ENCODE data around the gene RBM27.
"Not testable (repeated sequence)": the region's sequence is repeated elsewhere in the genome, so short reads cannot be mapped to it uniquely, and the experiment has no call there.

RBM27 gene, protein sequence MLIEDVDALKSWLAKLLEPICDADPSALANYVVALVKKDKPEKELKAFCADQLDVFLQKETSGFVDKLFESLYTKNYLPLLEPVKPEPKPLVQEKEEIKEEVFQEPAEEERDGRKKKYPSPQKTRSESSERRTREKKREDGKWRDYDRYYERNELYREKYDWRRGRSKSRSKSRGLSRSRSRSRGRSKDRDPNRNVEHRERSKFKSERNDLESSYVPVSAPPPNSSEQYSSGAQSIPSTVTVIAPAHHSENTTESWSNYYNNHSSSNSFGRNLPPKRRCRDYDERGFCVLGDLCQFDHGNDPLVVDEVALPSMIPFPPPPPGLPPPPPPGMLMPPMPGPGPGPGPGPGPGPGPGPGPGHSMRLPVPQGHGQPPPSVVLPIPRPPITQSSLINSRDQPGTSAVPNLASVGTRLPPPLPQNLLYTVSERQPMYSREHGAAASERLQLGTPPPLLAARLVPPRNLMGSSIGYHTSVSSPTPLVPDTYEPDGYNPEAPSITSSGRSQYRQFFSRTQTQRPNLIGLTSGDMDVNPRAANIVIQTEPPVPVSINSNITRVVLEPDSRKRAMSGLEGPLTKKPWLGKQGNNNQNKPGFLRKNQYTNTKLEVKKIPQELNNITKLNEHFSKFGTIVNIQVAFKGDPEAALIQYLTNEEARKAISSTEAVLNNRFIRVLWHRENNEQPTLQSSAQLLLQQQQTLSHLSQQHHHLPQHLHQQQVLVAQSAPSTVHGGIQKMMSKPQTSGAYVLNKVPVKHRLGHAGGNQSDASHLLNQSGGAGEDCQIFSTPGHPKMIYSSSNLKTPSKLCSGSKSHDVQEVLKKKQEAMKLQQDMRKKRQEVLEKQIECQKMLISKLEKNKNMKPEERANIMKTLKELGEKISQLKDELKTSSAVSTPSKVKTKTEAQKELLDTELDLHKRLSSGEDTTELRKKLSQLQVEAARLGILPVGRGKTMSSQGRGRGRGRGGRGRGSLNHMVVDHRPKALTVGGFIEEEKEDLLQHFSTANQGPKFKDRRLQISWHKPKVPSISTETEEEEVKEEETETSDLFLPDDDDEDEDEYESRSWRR

DNA sequence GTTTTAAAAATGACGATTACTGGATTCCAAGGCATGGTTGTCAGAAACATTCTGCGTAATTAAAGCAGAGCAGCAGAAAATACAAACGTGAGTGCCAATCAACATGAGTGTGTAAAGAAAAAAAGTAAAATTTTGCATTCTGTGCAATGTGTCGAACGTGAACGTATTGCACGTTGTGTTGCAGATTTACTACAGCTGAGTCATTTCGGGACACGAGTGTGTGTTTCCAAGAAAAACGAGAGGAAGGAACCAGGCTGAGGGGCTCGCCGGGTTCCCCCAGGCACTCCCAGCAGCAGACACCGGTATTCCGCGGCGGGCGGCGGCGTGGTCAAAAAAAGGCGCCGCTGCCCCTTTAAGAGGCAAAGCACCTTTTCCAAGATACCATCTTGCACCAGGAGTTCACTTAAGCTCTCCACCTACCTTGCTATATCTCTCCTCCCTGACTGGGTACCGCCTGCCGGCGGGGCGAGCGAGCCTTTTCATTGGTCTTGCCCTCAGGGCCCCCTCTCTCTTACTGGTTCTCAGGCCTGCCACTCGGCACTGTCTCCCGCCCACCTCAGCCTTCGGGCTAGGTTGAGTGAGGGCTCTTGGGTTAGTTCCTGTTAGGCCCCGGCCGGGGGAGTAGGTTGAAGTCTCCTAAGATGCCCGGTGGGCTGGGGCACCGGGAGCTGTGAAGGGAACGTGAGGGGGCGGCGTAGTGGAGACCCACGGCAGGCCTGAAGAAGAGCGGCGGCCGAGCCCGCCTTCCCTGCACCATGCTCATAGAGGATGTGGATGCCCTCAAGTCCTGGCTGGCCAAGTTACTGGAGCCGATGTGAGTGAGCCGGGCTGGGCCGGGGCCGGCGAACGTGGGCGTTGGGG is at the start of gene RBM27:
TSS of gene RBM27 (plus strand) at position 595 of the 861 bp plus-strand sequence. CDS start at position 756, 161 bp downstream.
- peak; percentile 98 for DNase-seq (ENCODE audit: low spot score)

DNA sequence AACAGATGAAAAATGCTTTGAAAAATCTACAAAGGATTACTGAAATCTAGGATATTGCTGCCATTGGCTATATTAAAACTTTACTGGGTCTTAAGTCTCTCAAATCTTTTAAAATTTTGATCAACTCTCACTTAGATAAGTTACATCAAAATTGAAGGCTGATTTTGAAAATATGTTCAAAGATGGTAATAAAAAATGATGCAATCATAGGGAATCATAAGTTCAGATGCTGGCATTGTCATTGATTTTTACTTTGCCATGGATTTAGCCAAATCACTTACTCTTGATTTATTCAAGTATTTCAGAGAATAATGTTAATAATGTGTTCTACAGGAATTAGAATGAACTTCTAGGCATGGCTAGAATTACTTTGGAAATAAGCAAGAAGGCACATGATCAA is 45.1 kb upstream of the RBM27 start:
- DNase-seq (ENCODE audit: low spot score), result no peak

DNA sequence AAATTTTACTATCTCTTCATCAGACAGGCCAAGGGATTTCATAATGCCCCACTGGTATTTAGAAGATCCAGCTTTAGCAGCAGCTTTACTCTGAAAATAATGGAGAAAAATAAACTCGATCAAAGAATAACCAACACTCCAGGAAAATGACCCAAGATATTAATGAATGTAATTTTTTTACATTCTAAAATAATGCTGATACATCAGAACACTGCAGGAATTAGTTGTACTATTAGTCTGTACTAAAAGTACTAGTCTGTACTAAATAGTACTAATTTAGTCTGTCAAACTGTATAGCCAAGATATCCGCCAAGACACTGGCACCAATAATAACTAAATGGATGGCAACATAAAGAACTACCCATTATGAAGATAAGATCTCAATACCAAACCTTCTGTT is 39.0 kb upstream of the RBM27 start:
- DNase-seq (ENCODE audit: low spot score), result no peak

GRCh38 chr5:146165460-146165859 is 37.9 kb upstream of the RBM27 start:
- no peak for DNase-seq (ENCODE audit: low spot score)

GRCh38 chr5:146165903-146166302 is 37.5 kb upstream of the RBM27 start:
- DNase-seq (ENCODE audit: low spot score), result no peak

- DNase-seq (ENCODE audit: low spot score), result no peak
Observed at GRCh38 chr5:146169076-146169475, 34.3 kb upstream of the RBM27 start.

DNA sequence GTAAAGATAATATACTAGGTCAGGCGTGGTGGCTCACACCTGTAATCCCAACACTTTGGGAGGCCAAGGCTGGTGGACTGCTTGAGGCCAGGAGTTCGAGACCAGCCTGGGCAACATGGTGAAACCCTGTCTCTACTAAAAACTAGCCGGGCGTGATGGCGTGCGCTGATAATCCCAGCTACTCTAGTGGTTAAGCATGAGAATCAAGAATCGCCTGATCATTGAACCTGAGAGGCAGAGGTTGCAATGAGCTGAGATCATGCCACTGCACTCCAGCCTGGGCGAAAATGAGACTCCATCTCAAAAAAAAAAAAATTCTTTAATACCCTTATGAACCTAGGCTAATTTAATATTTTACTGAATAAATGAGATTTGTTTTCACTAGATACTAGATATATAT is 30.4 kb upstream of the RBM27 start:
- DNase-seq (ENCODE audit: low spot score), result not testable (repeated sequence)

DNA sequence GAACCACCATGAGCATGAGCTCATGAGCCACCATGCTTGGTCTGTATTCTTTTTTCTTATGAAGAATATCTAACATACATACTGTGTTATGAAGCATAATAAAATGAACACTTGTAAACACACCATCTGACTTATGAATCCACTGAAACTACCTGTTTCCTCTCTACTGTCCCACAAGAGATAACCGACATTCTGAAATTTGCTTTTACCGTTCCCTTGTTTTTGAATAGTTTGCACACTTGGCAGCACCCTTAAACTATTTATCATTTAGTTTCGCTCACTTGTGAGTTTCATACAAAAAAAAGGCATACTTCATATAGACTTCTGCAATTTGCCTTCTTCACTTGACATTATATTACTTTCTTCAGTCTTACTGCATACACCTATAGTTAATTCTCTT is 29.8 kb upstream of the RBM27 start:
- no peak for DNase-seq (ENCODE audit: low spot score)

DNA sequence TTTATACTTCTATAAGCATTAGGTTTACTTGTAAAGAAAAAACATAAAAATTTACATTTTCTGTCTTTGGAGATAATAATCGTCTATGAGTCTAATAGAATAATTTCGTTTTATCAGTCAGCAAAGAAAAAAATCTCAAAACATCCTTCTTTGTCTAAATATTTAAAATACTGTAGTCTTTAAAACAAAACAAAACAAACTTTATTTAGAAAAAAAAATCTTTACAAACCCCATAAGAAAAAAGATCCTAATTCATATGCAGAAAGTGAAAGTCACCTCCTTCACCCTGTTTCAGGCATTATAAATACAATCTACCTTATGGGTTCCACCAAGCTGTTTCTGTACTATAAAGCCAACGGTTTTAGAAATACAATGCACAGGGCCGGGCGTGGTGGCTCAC is 26.6 kb upstream of the RBM27 start:
- no peak for DNase-seq (ENCODE audit: low spot score)

GRCh38 chr5:146179696-146180095 is 23.7 kb upstream of the RBM27 start:
- no peak for DNase-seq (ENCODE audit: low spot score)

GRCh38 chr5:146183403-146183802 is 20.0 kb upstream of the RBM27 start:
- not testable (repeated sequence) for DNase-seq (ENCODE audit: low spot score)

DNA sequence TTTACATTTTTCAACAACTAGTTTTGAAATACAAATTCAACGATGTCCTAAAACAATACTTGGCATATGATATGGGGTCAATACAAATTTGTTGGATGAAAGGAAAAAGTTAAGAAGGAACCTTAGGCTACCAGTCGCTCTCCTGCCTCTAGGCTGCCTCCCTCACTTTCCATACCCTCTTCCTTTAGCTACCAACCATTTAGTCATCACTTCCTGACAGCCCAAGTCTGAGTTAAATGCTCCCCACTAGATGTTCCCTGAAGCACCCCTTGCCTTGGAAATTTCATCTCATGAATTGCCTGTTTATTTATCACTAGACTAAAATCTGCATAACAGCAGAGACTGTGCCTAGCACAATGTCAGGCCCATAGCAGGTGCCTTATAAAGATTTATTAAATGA is 18.2 kb upstream of the RBM27 start:
- no peak for DNase-seq (ENCODE audit: low spot score)

DNA sequence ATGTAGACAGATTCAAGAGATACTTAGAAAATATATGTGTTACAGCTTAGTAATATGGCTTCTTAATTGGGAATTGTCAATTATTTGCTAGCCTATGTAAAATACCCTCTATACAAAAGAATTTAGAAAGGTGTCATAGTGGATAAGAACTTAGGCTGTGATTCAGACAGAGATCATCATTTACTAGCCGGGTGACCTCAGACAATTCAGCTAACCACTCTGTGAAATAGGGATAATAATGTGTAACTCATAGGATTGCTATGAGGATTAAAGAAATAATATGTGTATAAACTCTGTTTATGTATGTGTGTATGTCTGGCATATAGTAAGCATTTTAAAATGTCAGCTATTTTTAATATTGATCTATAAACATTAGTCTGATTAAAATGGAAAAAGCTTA is 15.0 kb upstream of the RBM27 start:
- no peak for DNase-seq (ENCODE audit: low spot score)

DNA sequence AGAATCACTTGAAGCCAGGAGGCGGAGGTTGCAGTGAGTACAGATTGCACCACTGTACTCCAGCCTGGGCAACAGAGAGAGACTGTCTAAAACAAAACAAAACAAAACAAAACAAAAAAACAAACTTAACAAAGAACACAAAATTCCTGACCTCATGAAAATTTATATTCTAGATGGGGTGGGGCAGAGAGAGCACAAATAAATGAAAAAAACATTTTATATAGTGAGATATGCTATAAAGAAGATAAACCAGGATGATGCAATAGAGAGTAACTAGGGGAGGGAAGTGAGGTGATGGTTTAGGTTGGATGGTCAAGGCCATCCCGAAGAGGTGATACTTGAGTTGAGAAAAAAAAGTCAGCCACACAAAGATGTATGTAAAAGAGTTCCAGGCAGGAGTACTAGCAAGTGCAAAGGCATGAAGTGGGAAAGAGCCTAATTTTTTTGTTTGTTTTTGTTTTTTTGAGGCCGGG is 10.8 kb upstream of the RBM27 start:
- no peak for DNase-seq (ENCODE audit: low spot score)

DNA sequence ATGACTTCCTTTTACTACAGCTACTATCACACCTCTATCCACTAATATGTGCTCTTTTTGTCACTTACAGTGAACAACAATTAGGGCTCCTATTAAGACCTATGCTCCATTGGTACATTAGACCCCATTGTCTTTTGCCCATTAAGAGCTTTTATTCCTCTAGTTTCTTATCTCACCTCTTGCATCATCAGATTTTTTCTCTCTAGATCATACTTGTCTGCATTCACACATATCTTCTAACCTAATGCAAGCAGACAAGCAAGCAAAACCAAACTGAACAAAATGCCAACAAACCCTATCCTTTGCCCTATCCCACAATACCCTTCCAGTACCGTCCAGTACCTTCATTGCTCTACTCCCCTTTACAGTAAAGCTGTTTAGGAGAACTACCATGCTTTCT is 10.1 kb upstream of the RBM27 start:
- no peak for DNase-seq (ENCODE audit: low spot score)

GRCh38 chr5:146194997-146195396 is 8.4 kb upstream of the RBM27 start:
- DNase-seq (ENCODE audit: low spot score), result not testable (repeated sequence)

DNA sequence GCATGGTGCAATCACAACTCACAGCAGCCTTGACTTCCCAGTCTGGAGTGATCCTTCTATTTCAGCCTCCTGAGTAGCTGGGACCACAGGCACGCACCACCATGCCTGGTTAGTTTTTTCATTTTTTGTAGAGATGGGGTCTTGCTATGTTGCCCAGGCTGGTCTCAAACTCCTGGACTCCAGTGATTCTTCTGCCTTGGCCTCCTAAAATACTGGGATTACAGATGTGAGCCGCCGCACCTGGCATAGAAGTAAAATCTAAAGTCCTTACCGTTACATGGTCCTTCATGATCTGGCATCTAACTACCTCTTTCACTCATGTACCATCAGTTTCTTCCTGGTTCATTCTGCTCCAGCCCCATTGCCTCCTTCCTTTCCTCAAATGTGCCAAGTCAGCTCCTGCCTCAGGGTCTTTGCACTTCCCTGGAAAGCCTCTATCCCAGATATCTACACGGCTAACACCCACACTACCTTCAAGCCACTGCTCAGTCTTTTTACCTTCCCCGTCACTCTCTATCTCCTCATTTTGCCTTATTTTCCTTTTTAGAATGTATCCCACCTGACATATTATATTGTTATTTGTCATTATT is 6.9 kb upstream of the RBM27 start:
- DNase-seq (ENCODE audit: low spot score), result no peak

- no peak for DNase-seq (ENCODE audit: low spot score)
Observed at GRCh38 chr5:146199176-146199815, 4.1 kb upstream of the RBM27 start.

DNA sequence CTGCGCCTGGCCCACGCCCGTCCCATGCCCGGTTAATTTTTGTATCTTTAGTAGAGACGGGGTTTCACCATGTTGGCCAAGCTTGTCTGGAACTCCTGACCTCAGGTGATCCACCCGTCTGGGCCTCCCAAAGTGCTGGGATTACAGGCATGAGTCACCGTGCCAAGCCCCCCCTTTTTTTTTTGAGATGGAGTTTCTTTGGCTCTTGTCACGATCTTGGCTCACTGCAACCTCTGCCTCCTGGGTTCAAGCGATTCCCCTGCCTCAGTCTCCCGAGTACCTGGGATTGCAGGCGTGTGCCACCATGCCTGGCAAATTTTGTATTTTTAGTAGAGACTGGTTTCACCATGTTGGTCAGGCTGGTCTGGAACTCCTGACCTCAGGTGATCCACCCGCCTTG is 1.6 kb upstream of the RBM27 start:
- DNase-seq (ENCODE audit: low spot score), result not testable (repeated sequence)

GRCh38 chr5:146203872-146204192 is 427 bp downstream of the RBM27 start:
- no peak for DNase-seq (ENCODE audit: low spot score)
